A673 (cell line): ENCODE measurements around the gene EXOC2. TPM values are rescaled to one million over a fixed set of nuclear protein-coding genes. Genes with fewer than 3 reads are reported as not detected.

Experiments
- Bru-seq: library from RNA; stranded (reverse); fragments of 400-500 nt; gene quantifications from one replicate; lab custom pipeline; 2021; lab: Mats Ljungman, UMichigan
- BruChase-seq, 2 experiments: library from RNA; stranded (reverse); fragments of 400-500 nt; gene quantifications; one replicate each; lab custom pipeline; 2021; lab: Mats Ljungman, UMichigan
- BruUV-seq: library from RNA; stranded (reverse); fragments of 400-500 nt; replicated peaks from 2 replicates; lab custom pipeline; 2021; lab: Mats Ljungman, UMichigan
- CTCF ChIA-PET: fragments of 300-600 bp; sonication (Branson Sonifier 250); formaldehyde crosslinking; loops from one replicate; lab custom pipeline; 2022; ENCODE audit warnings: antibody characterized with exemption; lab: Charles Lee
- POLR2A ChIA-PET: fragments of 300-600 bp; sonication (Branson Sonifier 250); formaldehyde crosslinking; loops from one replicate; lab custom pipeline; 2022; ENCODE audit warnings: antibody characterized with exemption; ENCODE audit not compliant: low non-redundant PET; lab: Charles Lee
- DNase-seq: peaks from one replicate; pipeline ENCODE4 v3.0.0-alpha.2; 2015; ENCODE audit warnings: low spot score
- H3K27ac ChIP-seq: fragments of 200-600 bp; sonication (generic); 2 replicates; pipeline ENCODE4 v1.5.1; 2016; ENCODE audit warnings: mixed run types, low read depth, mild to moderate bottlenecking, mixed read lengths, antibody characterized with exemption, low read length; ENCODE audit not compliant: poor library complexity, severe bottlenecking
- H3K27me3 ChIP-seq: fragments of 200-600 bp; sonication (generic); replicated peaks from 2 replicates; pipeline ENCODE4 v1.6.1; 2017; ENCODE audit warnings: mixed run types, low read depth, mild to moderate bottlenecking, mixed read lengths, antibody characterized with exemption, low read length; ENCODE audit not compliant: insufficient read depth, poor library complexity
- H3K36me3 ChIP-seq: fragments of 200-600 bp; sonication (generic); 2 replicates; pipeline ENCODE4 v1.6.1; 2016; ENCODE audit warnings: mixed run types, mild to moderate bottlenecking, mixed read lengths, antibody characterized with exemption, low read length; ENCODE audit not compliant: insufficient read depth, poor library complexity, severe bottlenecking
- H3K4me1 ChIP-seq: fragments of 200-600 bp; sonication (generic); 2 replicates; pipeline ENCODE4 v1.6.1; 2017; ENCODE audit warnings: mixed run types, mild to moderate bottlenecking, mixed read lengths, antibody characterized with exemption, low read length; ENCODE audit not compliant: insufficient read depth, poor library complexity, severe bottlenecking
- H3K4me3 ChIP-seq: fragments of 200-600 bp; sonication (generic); 2 replicates; pipeline ENCODE4 v1.5.1; 2016; ENCODE audit warnings: low read depth, mixed run types, mild to moderate bottlenecking, mixed read lengths, low read length; ENCODE audit not compliant: poor library complexity, severe bottlenecking
- H3K9me3 ChIP-seq: fragments of 200-600 bp; sonication (generic); 2 replicates; pipeline ENCODE4 v1.6.1; 2016; ENCODE audit warnings: mixed run types, low read depth, mild to moderate bottlenecking, mixed read lengths, antibody characterized with exemption, low read length; ENCODE audit not compliant: poor library complexity, severe bottlenecking
- EZH2 ChIP-seq: fragments of 200-600 bp; sonication (generic); IDR thresholded peaks from 2 replicates; pipeline ENCODE4 v1.6.1; 2017; ENCODE audit warnings: borderline replicate concordance, low read depth, mild to moderate bottlenecking, mixed read lengths, antibody characterized with exemption, low read length; ENCODE audit not compliant: poor library complexity, severe bottlenecking
- intact Hi-C: fragments of 100-400 bp; cut with micrococcal nuclease; formaldehyde crosslinking; loops from one replicate; pipeline ENCODE4 v1.10.0; 2022; ENCODE audit not compliant: unreplicated experiment
- long read RNA-seq: library from polyadenylated mRNA; stranded (forward); transcript quantifications from one replicate; pipeline ENCODE4 v2.0.0, GENCODE V29; 2022
- total RNA-seq: library from RNA; stranded (reverse); gene quantifications from 2 replicates; pipeline ENCODE4 v1.2.3, GENCODE V29; 2021
- TF ChIP-seq, protein P1 (sequence below): fragments of 300-800, 200-600 bp; sonication (generic); conservative IDR thresholded peaks from 2 replicates; pipeline ENCODE4 v1.5.1; 2017; ENCODE audit warnings: low read depth, mild to moderate bottlenecking, antibody characterized with exemption, low read length, moderate library complexity, mixed read lengths

EXOC2 gene
- total RNA-seq (22.4 and 28.2 TPM in 2 replicates), Bru-seq, nascent RNA (percentile 75 among the genes with signal in this experiment), BruChase-seq, experiment 1, labeled RNA remaining after a 2-hour chase (percentile 66 among the genes with signal in this experiment), BruChase-seq, experiment 2, labeled RNA remaining after a 6-hour chase (percentile 63 among the genes with signal in this experiment)
- long read RNA-seq, full-length matches to known transcripts, result 81 of 109 reads
- long read RNA-seq, partial matches to known transcripts, result 5 of 109 reads
- long read RNA-seq, other reads (novel, unspliced or antisense), result 23 of 109 reads

- H3K27me3 ChIP-seq, result no peaks in the 10 kb centered on the region
- intact Hi-C loops, result no loop called here
- no TSS peak for BruUV-seq
- peak within 1 kb of the TSS; percentile 53 for H3K27ac ChIP-seq
- H3K4me3 ChIP-seq, result peak within 1 kb of the TSS; percentile 83
- DNase-seq, result peak; percentile 90
- H3K4me1 ChIP-seq, result peaks cover 9% of the 10 kb centered on the region
- H3K36me3 ChIP-seq, result no peaks in the 10 kb centered on the region
- no peak for TF ChIP-seq EZH2
- TF ChIP-seq, protein P1, sequence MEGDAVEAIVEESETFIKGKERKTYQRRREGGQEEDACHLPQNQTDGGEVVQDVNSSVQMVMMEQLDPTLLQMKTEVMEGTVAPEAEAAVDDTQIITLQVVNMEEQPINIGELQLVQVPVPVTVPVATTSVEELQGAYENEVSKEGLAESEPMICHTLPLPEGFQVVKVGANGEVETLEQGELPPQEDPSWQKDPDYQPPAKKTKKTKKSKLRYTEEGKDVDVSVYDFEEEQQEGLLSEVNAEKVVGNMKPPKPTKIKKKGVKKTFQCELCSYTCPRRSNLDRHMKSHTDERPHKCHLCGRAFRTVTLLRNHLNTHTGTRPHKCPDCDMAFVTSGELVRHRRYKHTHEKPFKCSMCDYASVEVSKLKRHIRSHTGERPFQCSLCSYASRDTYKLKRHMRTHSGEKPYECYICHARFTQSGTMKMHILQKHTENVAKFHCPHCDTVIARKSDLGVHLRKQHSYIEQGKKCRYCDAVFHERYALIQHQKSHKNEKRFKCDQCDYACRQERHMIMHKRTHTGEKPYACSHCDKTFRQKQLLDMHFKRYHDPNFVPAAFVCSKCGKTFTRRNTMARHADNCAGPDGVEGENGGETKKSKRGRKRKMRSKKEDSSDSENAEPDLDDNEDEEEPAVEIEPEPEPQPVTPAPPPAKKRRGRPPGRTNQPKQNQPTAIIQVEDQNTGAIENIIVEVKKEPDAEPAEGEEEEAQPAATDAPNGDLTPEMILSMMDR, result no peak
- POLR2A ChIA-PET, result no interaction called here
- CTCF ChIA-PET, result interaction anchor here (0.8 kb wide), 1 partner anchor 29 kb away, joined by 8 read pairs; no protein-coding TSS in a partner anchor
- H3K9me3 ChIP-seq, result no peaks in the 10 kb centered on the region
Measured at GRCh38 chr6:692858-693722, at the start of gene EXOC2. Gene EXOC2, minus strand, starts transcription at chr6:693139. Its CDS starts 55,321 bp downstream, at chr6:637818.

DNA sequence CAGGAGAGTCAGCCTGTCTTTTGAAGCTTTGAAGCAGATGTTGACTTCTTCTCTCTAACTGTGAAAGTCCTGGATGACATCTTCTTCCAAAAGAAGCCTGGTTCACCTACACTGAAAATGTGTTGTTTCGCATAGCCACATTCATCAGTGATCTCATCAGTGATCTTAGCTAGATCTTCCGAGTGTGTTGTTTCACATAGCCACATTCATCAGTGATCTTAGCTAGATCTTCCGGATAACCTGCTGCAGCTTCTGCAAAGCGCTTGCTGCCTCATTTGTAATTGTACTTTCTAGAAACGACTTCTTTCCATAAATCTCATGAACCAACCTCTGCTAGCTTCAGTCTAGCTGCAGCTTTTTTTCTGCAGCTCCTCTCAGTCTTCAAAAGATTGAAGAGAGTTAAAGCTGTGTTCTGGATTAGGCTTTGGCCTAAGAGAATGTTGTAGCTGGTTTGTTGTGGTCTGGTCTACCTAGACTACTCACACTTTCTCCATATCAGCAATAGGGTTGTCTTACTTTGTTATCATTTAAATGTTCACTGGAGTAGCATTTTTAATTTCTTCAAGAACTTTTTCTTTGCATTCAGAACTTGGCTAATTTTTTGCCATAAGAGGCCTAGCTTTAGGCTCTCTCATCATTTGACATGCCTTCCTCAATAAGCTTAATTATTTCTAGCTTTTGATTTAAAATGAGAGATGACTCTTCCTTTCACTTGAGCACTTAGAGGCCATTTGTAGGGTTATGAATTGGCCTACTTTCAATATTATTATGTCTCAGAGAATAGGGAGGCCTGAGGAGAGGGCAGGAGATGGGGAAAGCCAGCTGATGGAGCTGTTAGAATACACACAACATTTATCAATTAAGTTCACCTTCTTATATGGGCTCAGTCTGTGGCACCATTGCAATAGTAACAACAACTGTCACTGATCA, 48.7 kb upstream of the EXOC2 start:
- ChIA-PET CTCF (interaction anchor here (1.2 kb wide), 1 partner anchor 20 kb away, joined by 3 read pairs; no protein-coding TSS in a partner anchor), POLR2A (no interaction called here)
- Histone ChIP-seq H3K9me3 (no peaks in the 10 kb centered on the region), H3K27ac (no peak overlapping the region), H3K27me3 (peaks cover 11% of the 10 kb centered on the region), H3K4me1 (no peaks in the 10 kb centered on the region), H3K36me3 (no peaks in the 10 kb centered on the region), H3K4me3 (no peak overlapping the region)
- no peak for TF ChIP-seq EZH2
- TF ChIP-seq, protein P1, result no peak
- intact Hi-C loops, result no loop called here
- DNase-seq, result no peak
- no TSS peak for BruUV-seq
